ENCODE measurements around the gene PNPLA6. TPM values are rescaled to one million over a fixed set of nuclear protein-coding genes. Genes with fewer than 3 reads are reported as not detected.

Gene PNPLA6
- total RNA-seq, 1 donor from 2014 or later: 190 TPM

GRCh38 chr19:7595466-7596133, 60.1 kb downstream of the PNPLA6 start, which contains the start of gene CAMSAP3:
TSS of gene CAMSAP3 (plus strand) at chr19:7595863. CDS start at chr19:7596003, 140 bp downstream.
- ATAC-seq: peak; percentile 94
- peak; percentile 85 for DNase-seq
- H3K27ac ChIP-seq: no peak within 1 kb of the TSS
- no peaks in the 10 kb centered on the region for H3K9me3 ChIP-seq
- H3K4me1 ChIP-seq: no peaks in the 10 kb centered on the region
- H3K4me3 ChIP-seq: peak within 1 kb of the TSS; percentile 53
- intact Hi-C loops (cut with DNase I): no loop called here
- peaks cover 33% of the 10 kb centered on the region for H3K27me3 ChIP-seq
- H3K36me3 ChIP-seq: no peaks in the 10 kb centered on the region
- no peak for TF ChIP-seq CTCF (IDR thresholded peaks at IDR 0.05)

GRCh38 chr19:7596211-7596937, 60.9 kb downstream of the PNPLA6 start:
- Histone ChIP-seq H3K9me3 (no peaks in the 10 kb centered on the region), H3K4me1 (no peaks in the 10 kb centered on the region), H3K27me3 (peaks cover 33% of the 10 kb centered on the region), H3K27ac (no peak overlapping the region), H3K4me3 (peak overlapping the region; percentile 53), H3K36me3 (no peaks in the 10 kb centered on the region)
- DNase-seq: no peak
- intact Hi-C loops (cut with DNase I): no loop called here
- ATAC-seq: no peak
- TF ChIP-seq CTCF (IDR thresholded peaks at IDR 0.05): no peak

- Histone ChIP-seq H3K36me3 (no peaks in the 10 kb centered on the region), H3K27ac (no peak overlapping the region), H3K4me3 (peak overlapping the region; percentile 53), H3K9me3 (no peaks in the 10 kb centered on the region), H3K4me1 (no peaks in the 10 kb centered on the region), H3K27me3 (peaks cover 33% of the 10 kb centered on the region)
- DNase-seq (no peak), ATAC-seq (no peak)
- TF ChIP-seq CTCF (IDR thresholded peaks at IDR 0.05): no peak
- intact Hi-C loops (cut with DNase I): no loop called here
Observed at GRCh38 chr19:7597689-7598088, 62.2 kb downstream of the PNPLA6 start.

- H3K4me3 ChIP-seq: no peak overlapping the region
- no peak for TF ChIP-seq CTCF (IDR thresholded peaks at IDR 0.05)
- ATAC-seq (no peak), DNase-seq (no peak)
- peaks cover 33% of the 10 kb centered on the region for H3K27me3 ChIP-seq
- intact Hi-C loops (cut with DNase I): no loop called here
- H3K27ac ChIP-seq: no peak overlapping the region
- no peaks in the 10 kb centered on the region for H3K9me3 ChIP-seq
- H3K4me1 ChIP-seq: no peaks in the 10 kb centered on the region
- H3K36me3 ChIP-seq: no peaks in the 10 kb centered on the region
Observed at GRCh38 chr19:7598180-7598579, 62.7 kb downstream of the PNPLA6 start.

- Histone ChIP-seq H3K36me3 (no peaks in the 10 kb centered on the region), H3K27me3 (peaks cover 13% of the 10 kb centered on the region), H3K27ac (no peak overlapping the region), H3K4me1 (no peaks in the 10 kb centered on the region), H3K4me3 (no peak overlapping the region), H3K9me3 (no peaks in the 10 kb centered on the region)
- ATAC-seq: no peak
- TF ChIP-seq CTCF (IDR thresholded peaks at IDR 0.05): no peak
- intact Hi-C loops (cut with DNase I): no loop called here
- no peak for DNase-seq
Observed at GRCh38 chr19:7600721-7601120, 65.2 kb downstream of the PNPLA6 start.
